Ovary (tissue), 9 donors: ENCODE results near the gene OR1F1. TPM values are rescaled to one million over a fixed set of nuclear protein-coding genes. Genes with fewer than 3 reads are reported as not detected.

ENCODE experiments used
- DNase-seq, 5 donors: peaks; one replicate each; pipeline ENCODE4 v3.0.0-alpha.2; 2019 to 2020
- H3K27ac ChIP-seq, 2 donors: fragments of 200-600 bp; one replicate each; pipeline versions ENCODE4 v1.5.1 to v1.8.0; 2019 to 2022
- H3K27me3 ChIP-seq: fragments of 200-600 bp; one replicate; pipeline ENCODE4 v1.8.0; 2022
- H3K36me3 ChIP-seq: fragments of 200-600 bp; sonication (generic); one replicate; pipeline ENCODE4 v1.5.1; 2019
- H3K4me1 ChIP-seq: one replicate; pipeline ENCODE4 v1.8.1; 2013; ENCODE audit warnings: mild to moderate bottlenecking, moderate library complexity; ENCODE audit not compliant: insufficient read depth
- H3K4me3 ChIP-seq: fragments of 200-600 bp; sonication (generic); one replicate; pipeline ENCODE4 v1.5.1; 2017
- H3K9me3 ChIP-seq, 2 donors: fragments of 200-600 bp in 1 of 2; sonication (generic) in 1 of 2; one replicate each; pipeline versions ENCODE4 v1.5.1 to v1.8.1; 2013 to 2019; ENCODE audit warnings: mild to moderate bottlenecking in 1 of 2, moderate library complexity in 1 of 2
- EP300 ChIP-seq: sonication (generic); formaldehyde crosslinking; IDR thresholded peaks from one replicate; pipeline ENCODE4 v1.6.1; 2017; ENCODE audit warnings: antibody characterized with exemption
- POLR2A ChIP-seq: fragments of 450-650 bp; IDR thresholded peaks from one replicate; pipeline ENCODE4 v1.6.1; 2017; ENCODE audit warnings: antibody characterized with exemption, mild to moderate bottlenecking, moderate library complexity
- WGBS, 3 donors: extraction: QIAGEN DNeasy Blood & Tissue Kit in 1 of 3; methylation state at CpG; one replicate each; pipeline versions ENCODE4 v1.1.5 to v1.1.7; 2013 to 2017; 5-methylcytosine and 5-hydroxymethylcytosine counted together
- intact Hi-C, 4 donors: fragments of 100-400 bp; cut with DNase I; formaldehyde crosslinking; loops; one replicate each; pipeline versions ENCODE4 v1.11.0 to v1.15.1; 2022 to 2023
- polyA plus RNA-seq, 2 donors: library from polyadenylated mRNA; stranded (reverse); fragments of 200-250 nt in 1 of 2; fragments of 350-450 nt in 1 of 2; fragmentation: Illumina TruSeq in 1 of 2; extraction: RNeasy Lipid Tissue Mini Kit (QIAGEN cat#74804) in 1 of 2; gene quantifications; one replicate each; pipeline ENCODE4 v1.2.3, GENCODE V29; 2013 to 2014
- total RNA-seq, 7 donors: library from RNA; depleted of rRNA in 2 of 7; stranded (reverse); fragments of >200 nt in 2 of 7; fragmentation: NEBNext Ultra II Directional in 3 of 7; extraction: Animal tissue kit (Norgen Biotek cat#: 25700) in 3 of 7; gene quantifications; one replicate each; pipeline versions ENCODE4 v1.1.0 to v1.2.4, GENCODE V29; 2016 to 2023
- TF ChIP-seq, protein P1 (sequence below), 3 donors: fragments of 450-650 bp in 2 of 3; fragments of 200-600 bp in 1 of 3; IDR thresholded peaks; one replicate each; pipeline versions ENCODE4 v1.5.1 to v1.8.0; 2016 to 2022; ENCODE audit warnings: antibody characterized with exemption in 3 of 3, mild to moderate bottlenecking in 1 of 3
- donor health status: DM: no; HTN: no; CAD: no; lungs with moderate emphysema.
- donor health status: DM: no; HTN: no; CAD: no.
- donor health status: Bipolar disorder and iron deficiency.
- donor health status: DM: yes; HTN: yes; CAD: no.
- donor health status: DM: no; HTN: no; CAD: no.
- donor health status: DM: yes; HTN: yes; CAD: no.

Gene OR1F1
- total and polyA plus RNA-seq, 9 donors = not detected

DNA sequence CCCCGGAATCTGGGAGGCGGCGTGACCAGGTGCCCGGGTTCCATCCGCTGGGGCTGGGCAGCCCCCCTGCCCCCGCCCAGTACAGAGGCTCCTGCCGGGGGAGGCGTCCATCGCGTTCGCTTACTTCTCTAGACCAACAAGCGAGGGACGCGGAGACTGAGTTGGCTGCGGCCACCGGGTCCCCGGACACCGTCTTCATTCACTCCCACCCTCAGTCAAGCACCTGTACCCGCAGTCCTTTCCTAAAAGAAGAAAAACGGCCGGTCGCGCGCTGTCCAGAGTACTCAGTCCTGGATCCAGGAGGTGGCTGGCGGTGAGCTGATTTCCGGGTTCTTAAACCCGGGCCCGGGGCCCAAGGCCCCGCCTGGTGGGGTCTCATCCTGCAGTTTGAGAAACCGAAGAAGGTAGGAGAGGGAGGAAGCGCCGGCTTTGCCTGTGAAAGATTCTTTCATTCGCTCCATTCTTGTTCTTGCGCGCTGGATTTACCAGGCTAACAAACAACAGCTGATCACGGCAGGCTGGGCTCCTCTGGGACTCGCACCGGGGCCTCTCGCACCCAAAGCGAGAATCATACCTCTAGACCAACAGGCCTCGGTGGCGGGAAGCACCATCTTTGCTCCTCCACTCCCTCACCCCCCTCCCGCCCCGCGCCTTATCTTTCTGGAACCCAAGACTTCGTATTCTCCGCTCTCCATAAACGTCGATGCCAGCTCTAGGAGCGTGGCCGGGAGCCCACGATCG, 17.4 kb upstream of the OR1F1 start:
- intact Hi-C loops = no loop called here
- DNase-seq = no peak
- Histone ChIP-seq H3K4me3 (no peak overlapping the region), H3K4me1 (peaks cover 1% of the 10 kb centered on the region), H3K27ac (no peak overlapping the region), H3K9me3 (no peaks in the 10 kb centered on the region), H3K36me3 (no peaks in the 10 kb centered on the region), H3K27me3 (peaks cover 12% of the 10 kb centered on the region)
- TF ChIP-seq POLR2A = no peak
- no peak for TF ChIP-seq EP300
- TF ChIP-seq, protein P1, sequence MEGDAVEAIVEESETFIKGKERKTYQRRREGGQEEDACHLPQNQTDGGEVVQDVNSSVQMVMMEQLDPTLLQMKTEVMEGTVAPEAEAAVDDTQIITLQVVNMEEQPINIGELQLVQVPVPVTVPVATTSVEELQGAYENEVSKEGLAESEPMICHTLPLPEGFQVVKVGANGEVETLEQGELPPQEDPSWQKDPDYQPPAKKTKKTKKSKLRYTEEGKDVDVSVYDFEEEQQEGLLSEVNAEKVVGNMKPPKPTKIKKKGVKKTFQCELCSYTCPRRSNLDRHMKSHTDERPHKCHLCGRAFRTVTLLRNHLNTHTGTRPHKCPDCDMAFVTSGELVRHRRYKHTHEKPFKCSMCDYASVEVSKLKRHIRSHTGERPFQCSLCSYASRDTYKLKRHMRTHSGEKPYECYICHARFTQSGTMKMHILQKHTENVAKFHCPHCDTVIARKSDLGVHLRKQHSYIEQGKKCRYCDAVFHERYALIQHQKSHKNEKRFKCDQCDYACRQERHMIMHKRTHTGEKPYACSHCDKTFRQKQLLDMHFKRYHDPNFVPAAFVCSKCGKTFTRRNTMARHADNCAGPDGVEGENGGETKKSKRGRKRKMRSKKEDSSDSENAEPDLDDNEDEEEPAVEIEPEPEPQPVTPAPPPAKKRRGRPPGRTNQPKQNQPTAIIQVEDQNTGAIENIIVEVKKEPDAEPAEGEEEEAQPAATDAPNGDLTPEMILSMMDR (IDR thresholded peaks at IDR 0.05) = no peak
- WGBS, 3 donors = 1 to 2% (median 2%) methylated on average over 53 of the region's 53 CpGs

DNA sequence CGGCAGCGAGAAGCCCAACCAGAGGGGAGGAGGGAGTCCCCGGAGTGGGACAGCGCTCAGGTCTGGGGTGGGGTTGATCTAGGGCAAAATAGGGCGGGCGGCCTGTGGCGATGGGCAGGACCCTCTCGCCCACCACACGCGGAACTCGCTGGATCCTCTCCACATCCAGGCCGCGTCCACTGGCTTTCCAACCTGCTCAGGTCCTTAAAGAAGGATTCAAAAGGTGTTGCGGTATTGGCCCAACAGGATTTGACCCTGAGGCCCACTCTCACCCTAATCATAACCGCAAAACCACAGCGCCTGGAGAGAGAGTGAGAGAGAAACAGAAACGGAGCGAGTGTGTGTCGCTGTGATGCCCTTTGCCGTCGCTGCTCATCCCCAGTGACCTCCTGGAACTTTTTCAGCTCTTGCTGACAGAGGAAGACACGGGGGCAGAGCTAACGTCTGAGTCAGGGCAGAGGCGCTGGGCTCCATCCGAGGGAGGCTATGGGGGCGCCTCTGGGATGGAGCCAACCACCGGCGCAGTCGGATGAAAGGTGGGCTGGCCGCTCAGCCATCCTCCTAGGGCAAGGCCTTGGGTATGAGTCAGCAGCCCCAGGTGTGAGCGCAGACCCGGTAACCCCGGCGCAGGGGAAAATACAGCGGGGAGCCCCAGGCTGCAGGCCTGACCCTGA, 16.7 kb upstream of the OR1F1 start:
- TF ChIP-seq EP300 = no peak
- no peak for TF ChIP-seq POLR2A
- TF ChIP-seq, protein P1 (IDR thresholded peaks at IDR 0.05) = no peak
- no peak for DNase-seq
- intact Hi-C loops = no loop called here
- Histone ChIP-seq H3K27ac (no peak overlapping the region), H3K27me3 (peaks cover 12% of the 10 kb centered on the region), H3K4me3 (no peak overlapping the region), H3K36me3 (no peaks in the 10 kb centered on the region), H3K9me3 (no peaks in the 10 kb centered on the region), H3K4me1 (peaks cover 1% of the 10 kb centered on the region)
- 5 to 10% (median 9%) methylated on average over 32 to 35 of the region's 35 CpGs for WGBS, 3 donors

DNA sequence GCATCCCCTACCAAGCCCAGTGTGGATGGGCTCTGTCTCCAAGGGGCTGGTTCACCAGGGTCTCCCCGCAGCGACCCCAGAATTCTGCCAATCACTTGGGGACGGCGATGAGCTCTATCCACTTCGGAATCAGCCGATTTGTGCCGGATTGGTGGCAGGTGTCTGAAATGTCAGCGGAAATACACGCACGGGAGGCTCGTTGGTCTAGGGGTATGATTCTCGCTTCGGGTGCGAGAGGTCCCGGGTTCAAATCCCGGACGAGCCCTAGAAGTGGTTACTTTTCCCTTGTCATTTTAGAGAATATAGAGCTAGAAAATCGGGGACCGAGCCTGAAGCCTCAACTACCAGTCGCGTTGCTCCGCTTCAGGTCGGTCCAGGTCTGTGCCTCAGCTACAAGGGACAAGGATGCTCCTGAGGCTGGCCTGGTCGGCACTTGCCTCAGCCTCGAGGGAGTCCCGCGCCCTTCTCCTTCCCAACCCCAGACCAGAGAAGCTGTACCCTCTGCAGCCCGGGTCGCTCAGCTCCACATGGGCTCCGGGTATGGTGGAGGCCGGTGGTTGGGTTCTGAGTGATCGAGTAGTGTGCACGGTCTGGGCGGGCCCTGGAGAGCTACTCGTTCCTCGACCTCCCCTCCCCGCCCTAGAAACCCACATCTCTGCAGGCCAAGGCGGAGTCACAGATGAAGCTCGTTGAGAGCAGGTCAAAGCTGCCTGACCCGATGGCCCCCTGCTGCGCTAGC, 16.0 kb upstream of the OR1F1 start:
- peaks cover 12% of the 10 kb centered on the region for H3K27me3 ChIP-seq
- WGBS, 3 donors = 7 to 11% (median 8%) methylated on average over 40 to 41 of the region's 41 CpGs

More for the DNA sequence above, 16.0 kb upstream of the OR1F1 start:
- Histone ChIP-seq H3K9me3 (no peaks in the 10 kb centered on the region), H3K27ac (no peak overlapping the region), H3K4me3 (no peak overlapping the region), H3K36me3 (no peaks in the 10 kb centered on the region), H3K4me1 (peaks cover 1% of the 10 kb centered on the region)
- intact Hi-C loops = no loop called here
- no peak for DNase-seq
- TF ChIP-seq POLR2A = no peak
- TF ChIP-seq, protein P1 (IDR thresholded peaks at IDR 0.05) = no peak
- TF ChIP-seq EP300 = no peak
